ENCODE data around the gene CLCNKB. TPM values are rescaled to one million over a fixed set of nuclear protein-coding genes. Genes with fewer than 3 reads are reported as not detected.
A peak's percentile ranks its signal among the peaks of the same experiment; 100 is the strongest.

CLCNKB gene
- total RNA-seq, 1 donor from 2014 or later = 0.64 TPM

DNA sequence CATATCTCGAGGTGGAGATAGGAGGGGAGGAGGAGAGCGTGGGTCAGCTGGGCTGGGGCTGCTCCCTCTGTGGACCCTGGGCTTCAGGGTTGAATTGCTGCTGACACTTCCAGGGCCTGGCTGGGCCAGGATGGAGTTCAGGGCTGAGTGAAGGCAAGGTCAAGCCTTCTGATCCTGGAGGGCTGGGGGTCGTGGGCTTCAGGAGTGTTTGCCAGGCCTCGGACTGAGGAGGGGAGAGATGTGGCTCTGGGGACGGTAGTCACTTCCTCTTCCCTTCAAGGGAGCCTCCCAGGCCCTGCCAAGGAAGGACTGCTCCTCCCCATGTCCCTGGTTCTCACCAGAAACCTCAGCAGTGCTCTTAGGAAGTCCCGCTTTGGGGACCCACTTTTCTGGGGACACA, 41.9 kb downstream of the CLCNKB start:
- FAIRE-seq = no peak
- H4K20me1 ChIP-seq (ENCODE audit: insufficient read depth, low read length) = no peaks in the 10 kb centered on the region

GRCh38 chr1:16087733-16088132, 44.2 kb downstream of the CLCNKB start:
- H4K20me1 ChIP-seq (ENCODE audit: insufficient read depth, low read length) = no peaks in the 10 kb centered on the region
- H3K4me3 ChIP-seq (ENCODE audit: insufficient read depth, low read depth, low read length) = no peak overlapping the region
- no peaks in the 10 kb centered on the region for H3K79me2 ChIP-seq (ENCODE audit: insufficient read depth, low read length)
- H3K27ac ChIP-seq (ENCODE audit: low read depth, low read length) = no peak overlapping the region
- no peak for DNase-seq (ENCODE audit: low read depth)
- Mint-ChIP-seq H3K27me3 (ENCODE audit: low read depth, unreplicated experiment) (peaks cover 20% of the 10 kb centered on the region), H3K27ac (ENCODE audit: unreplicated experiment) (peak overlapping the region; percentile 66), H3K4me3 (ENCODE audit: unreplicated experiment) (no peak overlapping the region), H3K4me1 (ENCODE audit: low read depth, unreplicated experiment) (peaks cover 3% of the 10 kb centered on the region), H3K36me3 (ENCODE audit: low read depth, unreplicated experiment) (no peaks in the 10 kb centered on the region), H3K9me3 (ENCODE audit: unreplicated experiment) (no peaks in the 10 kb centered on the region)
- peaks cover 15% of the 10 kb centered on the region for H3K4me1 ChIP-seq (ENCODE audit: insufficient read depth, low read length)
- FAIRE-seq = no peak
- no peaks in the 10 kb centered on the region for H3K27me3 ChIP-seq (ENCODE audit: insufficient read depth, low read length)
- no peak overlapping the region for H3K4me2 ChIP-seq (ENCODE audit: low read length)
- TF ChIP-seq EZH2 (IDR thresholded peaks at IDR 0.05; ENCODE audit: insufficient read depth, low read length) = no peak
- TF ChIP-seq, protein P1, sequence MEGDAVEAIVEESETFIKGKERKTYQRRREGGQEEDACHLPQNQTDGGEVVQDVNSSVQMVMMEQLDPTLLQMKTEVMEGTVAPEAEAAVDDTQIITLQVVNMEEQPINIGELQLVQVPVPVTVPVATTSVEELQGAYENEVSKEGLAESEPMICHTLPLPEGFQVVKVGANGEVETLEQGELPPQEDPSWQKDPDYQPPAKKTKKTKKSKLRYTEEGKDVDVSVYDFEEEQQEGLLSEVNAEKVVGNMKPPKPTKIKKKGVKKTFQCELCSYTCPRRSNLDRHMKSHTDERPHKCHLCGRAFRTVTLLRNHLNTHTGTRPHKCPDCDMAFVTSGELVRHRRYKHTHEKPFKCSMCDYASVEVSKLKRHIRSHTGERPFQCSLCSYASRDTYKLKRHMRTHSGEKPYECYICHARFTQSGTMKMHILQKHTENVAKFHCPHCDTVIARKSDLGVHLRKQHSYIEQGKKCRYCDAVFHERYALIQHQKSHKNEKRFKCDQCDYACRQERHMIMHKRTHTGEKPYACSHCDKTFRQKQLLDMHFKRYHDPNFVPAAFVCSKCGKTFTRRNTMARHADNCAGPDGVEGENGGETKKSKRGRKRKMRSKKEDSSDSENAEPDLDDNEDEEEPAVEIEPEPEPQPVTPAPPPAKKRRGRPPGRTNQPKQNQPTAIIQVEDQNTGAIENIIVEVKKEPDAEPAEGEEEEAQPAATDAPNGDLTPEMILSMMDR (IDR thresholded peaks at IDR 0.05; ENCODE audit: insufficient read depth, low read depth, low read length) = no peak
- no peak overlapping the region for H2AFZ ChIP-seq (ENCODE audit: low read depth, low read length)
- H3K36me3 ChIP-seq (ENCODE audit: insufficient read depth, low read length) = no peaks in the 10 kb centered on the region
- H3K9me3 ChIP-seq (ENCODE audit: insufficient read depth, low read depth, low read length) = no peaks in the 10 kb centered on the region
- H3K9ac ChIP-seq (ENCODE audit: low read length) = no peak overlapping the region

More for the DNA sequence above, 41.9 kb downstream of the CLCNKB start:
- peaks cover 15% of the 10 kb centered on the region for H3K4me1 ChIP-seq (ENCODE audit: insufficient read depth, low read length)
- no peaks in the 10 kb centered on the region for H3K79me2 ChIP-seq (ENCODE audit: insufficient read depth, low read length)
- H2AFZ ChIP-seq (ENCODE audit: low read depth, low read length) = no peak overlapping the region
- H3K9ac ChIP-seq (ENCODE audit: low read length) = no peak overlapping the region
- H3K27ac ChIP-seq (ENCODE audit: low read depth, low read length) = no peak overlapping the region
- H3K27ac Mint-ChIP-seq (ENCODE audit: unreplicated experiment) = no peak overlapping the region
- H3K4me3 Mint-ChIP-seq (ENCODE audit: unreplicated experiment) = no peak overlapping the region
- no peaks in the 10 kb centered on the region for H3K27me3 ChIP-seq (ENCODE audit: insufficient read depth, low read length)
- peaks cover 3% of the 10 kb centered on the region for H3K4me1 Mint-ChIP-seq (ENCODE audit: low read depth, unreplicated experiment)
- no peaks in the 10 kb centered on the region for H3K9me3 Mint-ChIP-seq (ENCODE audit: unreplicated experiment)
- no peak overlapping the region for H3K4me3 ChIP-seq (ENCODE audit: insufficient read depth, low read depth, low read length)
- no peak for DNase-seq (ENCODE audit: low read depth)
- no peaks in the 10 kb centered on the region for H3K36me3 Mint-ChIP-seq (ENCODE audit: low read depth, unreplicated experiment)
- no peaks in the 10 kb centered on the region for H3K9me3 ChIP-seq (ENCODE audit: insufficient read depth, low read depth, low read length)
- no peak overlapping the region for H3K4me2 ChIP-seq (ENCODE audit: low read length)
- no peaks in the 10 kb centered on the region for H3K36me3 ChIP-seq (ENCODE audit: insufficient read depth, low read length)
- H3K27me3 Mint-ChIP-seq (ENCODE audit: low read depth, unreplicated experiment) = peaks cover 9% of the 10 kb centered on the region
- no peak for TF ChIP-seq EZH2 (IDR thresholded peaks at IDR 0.05; ENCODE audit: insufficient read depth, low read length)
- TF ChIP-seq, protein P1 (IDR thresholded peaks at IDR 0.05; ENCODE audit: insufficient read depth, low read depth, low read length) = no peak

GRCh38 chr1:16088351-16088911, 44.8 kb downstream of the CLCNKB start:
- Mint-ChIP-seq H3K4me1 (ENCODE audit: low read depth, unreplicated experiment) (peaks cover 3% of the 10 kb centered on the region), H3K36me3 (ENCODE audit: low read depth, unreplicated experiment) (no peaks in the 10 kb centered on the region), H3K9me3 (ENCODE audit: unreplicated experiment) (no peaks in the 10 kb centered on the region), H3K27ac (ENCODE audit: unreplicated experiment) (no peak overlapping the region), H3K27me3 (ENCODE audit: low read depth, unreplicated experiment) (peaks cover 19% of the 10 kb centered on the region), H3K4me3 (ENCODE audit: unreplicated experiment) (no peak overlapping the region)
- DNase-seq (ENCODE audit: low read depth) (no peak), FAIRE-seq (no peak)
- Histone ChIP-seq H2AFZ (ENCODE audit: low read depth, low read length) (peak overlapping the region; percentile 40), H3K9ac (ENCODE audit: low read length) (peak overlapping the region; percentile 36), H4K20me1 (ENCODE audit: insufficient read depth, low read length) (no peaks in the 10 kb centered on the region), H3K36me3 (ENCODE audit: insufficient read depth, low read length) (no peaks in the 10 kb centered on the region), H3K79me2 (ENCODE audit: insufficient read depth, low read length) (no peaks in the 10 kb centered on the region), H3K27me3 (ENCODE audit: insufficient read depth, low read length) (no peaks in the 10 kb centered on the region), H3K27ac (ENCODE audit: low read depth, low read length) (peak overlapping the region; percentile 24), H3K4me3 (ENCODE audit: insufficient read depth, low read depth, low read length) (no peak overlapping the region), H3K4me2 (ENCODE audit: low read length) (peak overlapping the region; percentile 61), H3K9me3 (ENCODE audit: insufficient read depth, low read depth, low read length) (no peaks in the 10 kb centered on the region), H3K4me1 (ENCODE audit: insufficient read depth, low read length) (peaks cover 15% of the 10 kb centered on the region)
- TF ChIP-seq, protein P1 (IDR thresholded peaks at IDR 0.05; ENCODE audit: insufficient read depth, low read depth, low read length) = no peak
- no peak for TF ChIP-seq EZH2 (IDR thresholded peaks at IDR 0.05; ENCODE audit: insufficient read depth, low read length)
